ENCODE measurements around the gene ZMYM5. TPM values are rescaled to one million over a fixed set of nuclear protein-coding genes. Genes with fewer than 3 reads are reported as not detected.

The ZMYM5 gene
- total and polyA plus RNA-seq, 2 of the 13 experiments (the other 11 are each of a cell fraction or from before 2014, with no cell fraction given) = 7.8 to 9.4 TPM

DNA sequence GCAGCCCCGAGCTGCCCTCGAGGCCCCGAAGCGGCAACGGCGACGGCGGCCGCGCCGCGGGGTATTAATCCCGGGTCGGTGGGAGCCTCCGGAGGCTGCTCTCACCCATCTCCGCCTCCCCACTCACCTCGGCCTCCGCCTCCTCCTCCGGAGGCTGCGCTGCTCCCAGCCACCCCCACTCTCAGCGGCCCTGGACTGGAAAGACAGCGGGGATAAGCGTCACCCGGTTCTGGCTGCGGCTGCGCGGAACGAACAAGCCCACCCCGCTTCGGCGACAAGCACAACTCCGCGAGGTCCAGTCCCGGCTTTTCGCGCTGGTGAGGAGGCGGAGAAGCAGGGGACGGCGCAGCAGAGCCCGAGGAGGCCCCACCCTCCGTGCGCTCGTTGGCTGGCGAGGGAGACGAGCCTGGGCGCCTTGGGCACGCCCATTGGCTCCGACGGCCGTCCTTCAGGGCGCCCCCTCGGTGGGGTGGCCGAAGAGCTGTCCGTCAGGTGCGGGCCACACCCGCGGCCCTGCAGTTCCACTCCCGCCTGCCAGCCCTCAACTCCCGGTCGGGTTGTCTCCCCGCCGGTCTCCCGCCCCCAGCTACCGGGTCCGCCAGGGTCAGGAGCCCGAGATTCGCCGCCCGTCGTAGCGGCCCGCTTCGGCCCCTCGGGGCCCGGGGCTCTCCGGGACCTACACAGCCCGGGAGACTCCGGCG, at the start of gene ZMYM5 (continued):
- no peak for TF ChIP-seq ESRRA (CRISPR knock-in tag; IDR thresholded peaks at IDR 0.05; ENCODE audit: low read depth)
- TF ChIP-seq TOE1 (CRISPR knock-in tag; IDR thresholded peaks at IDR 0.05) = no peak
- no peak for TF ChIP-seq ZNF225 (CRISPR knock-in tag; IDR thresholded peaks at IDR 0.05)
- no peak for TF ChIP-seq SP1 (IDR thresholded peaks at IDR 0.05)
- peak; percentile 80 for TF ChIP-seq SP1 (CRISPR knock-in tag; IDR thresholded peaks at IDR 0.05)
- TF ChIP-seq NFE2L1 (CRISPR knock-in tag; IDR thresholded peaks at IDR 0.05; ENCODE audit: borderline replicate concordance) = no peak
- 0 out of 2 replicates have a peak, but pooled peaks have one; percentile 16 for TF ChIP-seq ZBTB7B (CRISPR knock-in tag; IDR thresholded peaks at IDR 0.05)
- peak; percentile 45 to 77 for TF ChIP-seq POLR2A (IDR thresholded peaks at IDR 0.05; ENCODE audit: insufficient read depth in 1 of 2, low read depth in 2 of 2, low read length in 2 of 2)
- TF ChIP-seq, protein P1, sequence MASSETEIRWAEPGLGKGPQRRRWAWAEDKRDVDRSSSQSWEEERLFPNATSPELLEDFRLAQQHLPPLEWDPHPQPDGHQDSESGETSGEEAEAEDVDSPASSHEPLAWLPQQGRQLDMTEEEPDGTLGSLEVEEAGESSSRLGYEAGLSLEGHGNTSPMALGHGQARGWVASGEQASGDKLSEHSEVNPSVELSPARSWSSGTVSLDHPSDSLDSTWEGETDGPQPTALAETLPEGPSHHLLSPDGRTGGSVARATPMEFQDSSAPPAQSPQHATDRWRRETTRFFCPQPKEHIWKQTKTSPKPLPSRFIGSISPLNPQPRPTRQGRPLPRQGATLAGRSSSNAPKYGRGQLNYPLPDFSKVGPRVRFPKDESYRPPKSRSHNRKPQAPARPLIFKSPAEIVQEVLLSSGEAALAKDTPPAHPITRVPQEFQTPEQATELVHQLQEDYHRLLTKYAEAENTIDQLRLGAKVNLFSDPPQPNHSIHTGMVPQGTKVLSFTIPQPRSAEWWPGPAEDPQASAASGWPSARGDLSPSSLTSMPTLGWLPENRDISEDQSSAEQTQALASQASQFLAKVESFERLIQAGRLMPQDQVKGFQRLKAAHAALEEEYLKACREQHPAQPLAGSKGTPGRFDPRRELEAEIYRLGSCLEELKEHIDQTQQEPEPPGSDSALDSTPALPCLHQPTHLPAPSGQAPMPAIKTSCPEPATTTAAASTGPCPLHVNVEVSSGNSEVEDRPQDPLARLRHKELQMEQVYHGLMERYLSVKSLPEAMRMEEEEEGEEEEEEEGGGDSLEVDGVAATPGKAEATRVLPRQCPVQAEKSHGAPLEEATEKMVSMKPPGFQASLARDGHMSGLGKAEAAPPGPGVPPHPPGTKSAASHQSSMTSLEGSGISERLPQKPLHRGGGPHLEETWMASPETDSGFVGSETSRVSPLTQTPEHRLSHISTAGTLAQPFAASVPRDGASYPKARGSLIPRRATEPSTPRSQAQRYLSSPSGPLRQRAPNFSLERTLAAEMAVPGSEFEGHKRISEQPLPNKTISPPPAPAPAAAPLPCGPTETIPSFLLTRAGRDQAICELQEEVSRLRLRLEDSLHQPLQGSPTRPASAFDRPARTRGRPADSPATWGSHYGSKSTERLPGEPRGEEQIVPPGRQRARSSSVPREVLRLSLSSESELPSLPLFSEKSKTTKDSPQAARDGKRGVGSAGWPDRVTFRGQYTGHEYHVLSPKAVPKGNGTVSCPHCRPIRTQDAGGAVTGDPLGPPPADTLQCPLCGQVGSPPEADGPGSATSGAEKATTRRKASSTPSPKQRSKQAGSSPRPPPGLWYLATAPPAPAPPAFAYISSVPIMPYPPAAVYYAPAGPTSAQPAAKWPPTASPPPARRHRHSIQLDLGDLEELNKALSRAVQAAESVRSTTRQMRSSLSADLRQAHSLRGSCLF (CRISPR knock-in tag; IDR thresholded peaks at IDR 0.05; ENCODE audit: borderline replicate concordance) = no peak
- peak; percentile 26; the same call in 1 of the 2 replicates for TF ChIP-seq CREM (IDR thresholded peaks at IDR 0.05)
- no peak for TF ChIP-seq CREM (CRISPR knock-in tag; IDR thresholded peaks at IDR 0.05)
- peak; percentile 61; the same call in 1 of the 2 replicates for TF ChIP-seq ZNF879 (CRISPR knock-in tag; IDR thresholded peaks at IDR 0.05)
- TF ChIP-seq, protein P2, sequence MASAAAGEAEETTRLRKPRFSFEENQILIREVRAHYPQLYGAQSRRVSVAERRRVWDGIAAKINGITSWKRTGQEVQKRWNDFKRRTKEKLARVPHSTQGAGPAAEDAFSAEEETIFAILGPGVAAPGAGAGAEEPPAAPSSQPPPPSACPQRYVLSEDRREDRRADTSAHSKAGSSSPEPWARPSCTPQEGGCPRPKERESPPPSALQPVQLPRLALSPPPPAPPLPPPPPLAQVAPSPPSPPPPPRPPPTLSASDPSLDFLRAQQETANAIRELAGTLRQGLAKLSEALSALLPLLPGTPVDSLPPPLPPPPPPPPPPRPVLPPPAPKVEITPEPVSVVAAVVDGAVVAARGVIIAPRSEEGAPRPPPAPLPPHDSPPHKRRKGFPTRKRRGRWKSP (CRISPR knock-in tag; IDR thresholded peaks at IDR 0.05) = no peak; the same call in 1 of the 2 replicates
- TF ChIP-seq, protein P3, sequence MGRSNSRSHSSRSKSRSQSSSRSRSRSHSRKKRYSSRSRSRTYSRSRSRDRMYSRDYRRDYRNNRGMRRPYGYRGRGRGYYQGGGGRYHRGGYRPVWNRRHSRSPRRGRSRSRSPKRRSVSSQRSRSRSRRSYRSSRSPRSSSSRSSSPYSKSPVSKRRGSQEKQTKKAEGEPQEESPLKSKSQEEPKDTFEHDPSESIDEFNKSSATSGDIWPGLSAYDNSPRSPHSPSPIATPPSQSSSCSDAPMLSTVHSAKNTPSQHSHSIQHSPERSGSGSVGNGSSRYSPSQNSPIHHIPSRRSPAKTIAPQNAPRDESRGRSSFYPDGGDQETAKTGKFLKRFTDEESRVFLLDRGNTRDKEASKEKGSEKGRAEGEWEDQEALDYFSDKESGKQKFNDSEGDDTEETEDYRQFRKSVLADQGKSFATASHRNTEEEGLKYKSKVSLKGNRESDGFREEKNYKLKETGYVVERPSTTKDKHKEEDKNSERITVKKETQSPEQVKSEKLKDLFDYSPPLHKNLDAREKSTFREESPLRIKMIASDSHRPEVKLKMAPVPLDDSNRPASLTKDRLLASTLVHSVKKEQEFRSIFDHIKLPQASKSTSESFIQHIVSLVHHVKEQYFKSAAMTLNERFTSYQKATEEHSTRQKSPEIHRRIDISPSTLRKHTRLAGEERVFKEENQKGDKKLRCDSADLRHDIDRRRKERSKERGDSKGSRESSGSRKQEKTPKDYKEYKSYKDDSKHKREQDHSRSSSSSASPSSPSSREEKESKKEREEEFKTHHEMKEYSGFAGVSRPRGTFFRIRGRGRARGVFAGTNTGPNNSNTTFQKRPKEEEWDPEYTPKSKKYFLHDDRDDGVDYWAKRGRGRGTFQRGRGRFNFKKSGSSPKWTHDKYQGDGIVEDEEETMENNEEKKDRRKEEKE (IDR thresholded peaks at IDR 0.05) = no peak
- TF ChIP-seq, protein P4, sequence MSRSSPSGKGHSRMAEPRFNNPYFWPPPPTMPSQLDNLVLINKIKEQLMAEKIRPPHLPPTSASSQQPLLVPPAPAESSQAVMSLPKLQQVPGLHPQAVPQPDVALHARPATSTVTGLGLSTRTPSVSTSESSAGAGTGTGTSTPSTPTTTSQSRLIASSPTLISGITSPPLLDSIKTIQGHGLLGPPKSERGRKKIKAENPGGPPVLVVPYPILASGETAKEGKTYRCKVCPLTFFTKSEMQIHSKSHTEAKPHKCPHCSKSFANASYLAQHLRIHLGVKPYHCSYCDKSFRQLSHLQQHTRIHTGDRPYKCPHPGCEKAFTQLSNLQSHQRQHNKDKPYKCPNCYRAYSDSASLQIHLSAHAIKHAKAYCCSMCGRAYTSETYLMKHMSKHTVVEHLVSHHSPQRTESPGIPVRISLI (CRISPR knock-in tag; IDR thresholded peaks at IDR 0.05; ENCODE audit: borderline replicate concordance) = peak; percentile 12; the same call in 1 of the 2 replicates
- peak; percentile 33; the same call in 1 of the 2 replicates for TF ChIP-seq WIZ (CRISPR knock-in tag; IDR thresholded peaks at IDR 0.05)
- no peak for TF ChIP-seq KAT2B (IDR thresholded peaks at IDR 0.05; ENCODE audit: borderline replicate concordance, low read depth, low read length)
- TF ChIP-seq FOXC1 (CRISPR knock-in tag; IDR thresholded peaks at IDR 0.05; ENCODE audit: borderline replicate concordance) = peak; percentile 69; the same call in 1 of the 2 replicates
- no peak for TF ChIP-seq KDM6A (CRISPR knock-in tag; IDR thresholded peaks at IDR 0.05; ENCODE audit: low read depth)
- no peak for TF ChIP-seq ZNF468 (CRISPR knock-in tag; IDR thresholded peaks at IDR 0.05)
- TF ChIP-seq ZNF780A (CRISPR knock-in tag; IDR thresholded peaks at IDR 0.05) = no peak
- TF ChIP-seq HHEX (CRISPR knock-in tag; IDR thresholded peaks at IDR 0.05) = no peak

Data from HepG2 (cell line).